BLaER1 treated with 17β-estradiol and CSF1 and Interleukin-3, amounts not matched to agents 10 nM and 100 nM (cell line): ENCODE data around the gene RPS8.
"Not testable (repeated sequence)": the region's sequence is repeated elsewhere in the genome, so short reads cannot be mapped to it uniquely, and the experiment has no call there.

Experiments
- H3K27ac ChIP-seq, 11 experiments: shearing (Covaris generic); formaldehyde crosslinking; 2 replicates each; pipeline ENCODE4 v1.8.1; 2022
- H3K27me3 ChIP-seq, 11 experiments: shearing (Covaris generic); formaldehyde crosslinking; 2 replicates each; pipeline ENCODE4 v1.8.1; 2022
- H3K36me3 ChIP-seq, 11 experiments: shearing (Covaris generic); formaldehyde crosslinking; 2 replicates each; pipeline ENCODE4 v1.8.1; 2022
- H3K4me1 ChIP-seq, 10 experiments: shearing (Covaris generic); formaldehyde crosslinking; 2 replicates each; pipeline ENCODE4 v1.8.1; 2022
- H3K4me2 ChIP-seq, 11 experiments: shearing (Covaris generic); formaldehyde crosslinking; 2 replicates each; pipeline ENCODE4 v1.8.1; 2022
- H3K4me3 ChIP-seq, 10 experiments: shearing (Covaris generic); formaldehyde crosslinking; 2 replicates each; pipeline ENCODE4 v1.8.1; 2022
- H3K9ac ChIP-seq, 11 experiments: shearing (Covaris generic); formaldehyde crosslinking; 2 replicates each; pipeline ENCODE4 v1.8.1; 2022
- H3K9me3 ChIP-seq, 11 experiments: shearing (Covaris generic); formaldehyde crosslinking; replicated peaks in 1 of 11; 2 replicates each; pipeline ENCODE4 v1.8.1; 2022
- H4K20me1 ChIP-seq, 11 experiments: shearing (Covaris generic); formaldehyde crosslinking; 2 replicates each; pipeline ENCODE4 v1.8.1; 2022
- Cebpa-rat ChIP-seq, 11 experiments: shearing (Covaris generic); IDR thresholded peaks; 2 replicates each; pipeline ENCODE4 v1.8.1; 2022

RPS8 gene

DNA sequence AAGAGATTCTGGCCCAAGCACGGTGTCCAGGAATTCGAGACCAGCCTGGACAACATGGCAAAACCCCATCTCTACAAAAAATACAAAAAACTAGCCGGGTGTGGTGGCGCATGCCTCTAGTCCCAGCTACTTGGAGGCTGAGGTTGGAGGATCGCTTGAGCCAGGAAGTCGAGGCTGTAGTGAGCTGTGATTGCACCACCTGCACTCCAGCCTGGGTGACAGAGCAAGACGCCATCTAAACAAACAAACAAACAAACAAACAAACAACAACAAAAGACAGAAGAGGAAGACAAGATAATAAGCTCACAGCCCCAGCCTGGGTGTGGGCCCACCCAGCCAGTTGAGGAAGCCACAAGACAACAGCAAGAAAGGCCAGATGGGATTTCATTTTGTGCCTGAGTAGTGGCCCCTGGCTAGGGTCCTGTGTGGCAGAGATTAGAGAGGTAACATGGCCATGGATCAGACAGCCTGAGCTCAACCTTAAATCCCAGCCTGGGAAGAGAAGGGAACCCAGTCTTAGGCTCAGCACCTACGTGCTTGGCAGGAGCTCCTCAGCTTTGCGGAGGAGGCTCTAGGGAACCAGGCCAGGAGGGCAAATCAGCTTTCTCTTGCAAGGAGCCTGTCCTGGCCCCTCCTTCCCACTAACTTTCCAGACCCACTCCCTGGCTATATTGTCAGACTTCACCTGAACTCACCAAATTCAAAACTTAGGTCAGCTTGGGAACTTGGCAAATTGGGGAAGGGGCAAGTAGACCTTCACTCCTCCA is 17.6 kb downstream of the RPS8 start:
- Histone ChIP-seq H3K4me3 (no peak overlapping the region), H3K9ac (peak overlapping the region in 1 of 11 experiments; percentile 5; a peak in 2 of 22 replicates), H3K27me3 (no peaks in the 10 kb centered on the region), H4K20me1 (no peaks in the 10 kb centered on the region), H3K4me2 (no peak overlapping the region; a peak in 1 of 22 replicates), H3K27ac (no peak overlapping the region; a peak in 1 of 22 replicates), H3K4me1 (peaks cover 0 to 10% (median 3%) of the 10 kb centered on the region in 10 experiments; a peak in 3 of 20 replicates), H3K36me3 (no peaks in the 10 kb centered on the region), H3K9me3 (no peaks in the 10 kb centered on the region)
- no peak for TF ChIP-seq Cebpa-rat (IDR thresholded peaks at IDR 0.05)

DNA sequence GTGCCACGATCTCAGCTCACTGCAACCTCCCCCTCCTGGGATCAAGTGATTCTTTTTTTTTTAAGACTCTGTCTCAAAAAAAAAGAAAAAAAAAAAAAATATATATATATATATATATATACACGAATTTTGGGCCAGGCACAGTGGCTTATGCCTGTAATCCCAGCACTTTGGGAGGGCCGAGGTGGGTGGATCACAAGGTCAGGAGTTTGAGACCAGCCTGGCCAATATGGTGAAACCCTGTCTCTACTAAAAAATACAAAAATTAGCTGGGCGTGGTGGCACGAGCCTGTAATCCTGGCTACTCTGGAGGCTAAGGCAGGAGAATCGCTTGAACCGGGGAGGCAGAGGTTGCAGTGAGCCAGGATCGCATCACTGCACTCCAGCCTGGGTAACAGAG is 22.5 kb downstream of the RPS8 start:
- not testable (repeated sequence) for H3K9me3 ChIP-seq, H3K27ac ChIP-seq, H3K9ac ChIP-seq, H3K4me2 ChIP-seq, H3K27me3 ChIP-seq, H3K4me3 ChIP-seq
- Histone ChIP-seq H3K36me3 (peaks cover 10 to 12% (median 11%) of the 10 kb centered on the region in 11 experiments), H4K20me1 (peaks cover 3 to 25% (median 12%) of the 10 kb centered on the region in 11 experiments; a peak in 15 of 22 replicates), H3K4me1 (peaks cover 25 to 38% (median 34%) of the 10 kb centered on the region in 10 experiments)

DNA sequence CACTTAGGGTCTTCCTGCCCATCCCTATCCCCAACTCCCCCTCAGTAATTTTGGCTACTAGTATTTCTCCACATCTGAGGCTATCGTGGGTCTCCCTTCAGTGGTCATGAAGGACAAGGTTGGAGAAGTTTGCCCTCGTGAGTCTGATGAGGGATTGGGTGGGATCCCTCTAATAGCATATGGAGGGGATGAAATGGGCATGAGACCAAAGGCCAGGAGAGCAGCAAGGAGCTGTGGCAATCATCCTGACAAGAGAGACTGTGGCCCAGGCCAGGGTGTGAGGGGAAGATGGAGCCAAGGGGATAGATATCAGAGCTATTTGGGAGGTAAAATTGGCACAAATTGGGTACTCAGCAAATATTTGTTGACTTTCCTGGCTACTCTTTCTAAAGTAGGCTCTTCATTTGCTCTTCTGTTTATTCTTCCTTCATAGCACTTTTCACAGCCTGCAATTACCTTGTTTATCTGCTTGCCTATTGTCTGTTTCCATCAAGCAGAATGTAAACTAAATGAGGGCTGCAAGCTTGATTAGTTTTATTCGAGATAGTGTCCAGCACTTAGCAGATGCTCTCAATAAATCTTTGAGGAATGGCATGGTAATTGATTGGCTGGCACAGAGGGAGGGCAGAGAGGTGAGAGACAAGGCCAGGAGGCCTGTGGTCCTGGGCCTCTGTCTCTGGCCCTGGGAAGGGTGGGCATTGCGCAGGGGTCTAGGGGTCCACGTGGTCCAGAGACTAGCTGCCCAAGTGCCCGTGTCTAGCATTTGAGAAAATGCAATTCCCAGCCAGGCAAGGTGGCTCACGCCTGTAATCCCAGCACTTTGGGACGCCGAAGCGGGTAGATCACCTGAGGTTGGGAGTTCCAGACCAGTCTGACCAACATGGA is 23.4 kb downstream of the RPS8 start:
- H3K27me3 ChIP-seq: no peaks in the 10 kb centered on the region
- H3K4me3 ChIP-seq: peak overlapping the region in 2 of 10 experiments; percentile 90 to 97; a peak in 3 of 20 replicates
- H4K20me1 ChIP-seq: peaks cover 3 to 33% (median 18%) of the 10 kb centered on the region in 11 experiments; a peak in 15 of 22 replicates
- H3K4me2 ChIP-seq: peak overlapping the region; percentile 38 to 99 (median 90)
- H3K9ac ChIP-seq: peak overlapping the region; percentile 57 to 97 (median 95); a peak in 19 of 22 replicates
- peaks cover 18 to 21% (median 20%) of the 10 kb centered on the region in 11 experiments for H3K36me3 ChIP-seq
- peaks cover 33 to 45% (median 37%) of the 10 kb centered on the region in 10 experiments for H3K4me1 ChIP-seq
- TF ChIP-seq Cebpa-rat (IDR thresholded peaks at IDR 0.05): no peak
- H3K9me3 ChIP-seq: no peaks in the 10 kb centered on the region
- peak overlapping the region in 9 of 11 experiments; percentile 90 to 96 (median 94); a peak in 16 of 22 replicates for H3K27ac ChIP-seq

DNA sequence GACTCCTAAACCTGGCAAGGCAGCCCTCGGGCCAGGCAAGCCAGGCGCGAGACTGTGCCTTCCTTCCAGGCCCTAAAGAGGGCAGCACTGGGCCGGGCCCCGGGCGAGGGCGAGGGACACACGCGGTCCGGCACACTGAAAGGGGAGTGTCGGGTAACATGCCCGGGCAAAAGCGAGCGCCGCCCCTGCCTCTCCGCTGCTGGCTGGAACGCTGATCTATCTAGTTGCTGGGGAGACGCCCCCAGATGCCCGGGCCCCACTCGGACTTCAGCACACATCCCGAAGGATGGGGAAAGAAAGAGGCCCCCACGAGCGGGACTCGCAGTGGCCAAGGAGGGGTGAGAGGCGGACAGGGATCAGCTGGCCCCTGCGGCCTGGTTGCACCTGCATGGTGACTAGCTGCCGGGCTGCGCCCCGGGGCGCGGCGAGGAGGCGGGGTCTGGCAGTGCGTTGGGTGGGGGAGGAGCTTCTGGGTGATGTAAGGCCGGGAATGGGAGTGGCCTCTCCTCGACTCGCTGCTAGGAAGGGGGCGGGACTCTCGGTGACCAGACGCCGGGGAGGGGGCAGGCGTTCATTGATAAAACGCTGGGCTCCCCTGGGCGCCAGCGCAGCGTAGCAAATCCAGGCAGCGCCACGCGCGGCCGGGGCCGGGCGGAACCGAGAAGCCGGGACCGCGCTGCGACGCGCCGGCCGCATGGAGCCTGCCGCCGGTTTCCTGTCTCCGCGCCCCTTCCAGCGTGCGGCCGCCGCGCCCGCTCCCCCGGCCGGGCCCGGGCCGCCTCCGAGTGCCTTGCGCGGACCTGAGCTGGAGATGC is 24.6 kb downstream of the RPS8 start, which contains the start of gene PLK3:
PLK3 (plus strand) TSS at position 608 of the 815 bp plus-strand sequence; CDS start at position 695, 87 bp downstream.
- H3K27me3 ChIP-seq: no peaks in the 10 kb centered on the region
- no peak for TF ChIP-seq Cebpa-rat (IDR thresholded peaks at IDR 0.05)
- peak within 1 kb of the TSS; percentile 63 to 96 (median 93) for H3K27ac ChIP-seq

DNA sequence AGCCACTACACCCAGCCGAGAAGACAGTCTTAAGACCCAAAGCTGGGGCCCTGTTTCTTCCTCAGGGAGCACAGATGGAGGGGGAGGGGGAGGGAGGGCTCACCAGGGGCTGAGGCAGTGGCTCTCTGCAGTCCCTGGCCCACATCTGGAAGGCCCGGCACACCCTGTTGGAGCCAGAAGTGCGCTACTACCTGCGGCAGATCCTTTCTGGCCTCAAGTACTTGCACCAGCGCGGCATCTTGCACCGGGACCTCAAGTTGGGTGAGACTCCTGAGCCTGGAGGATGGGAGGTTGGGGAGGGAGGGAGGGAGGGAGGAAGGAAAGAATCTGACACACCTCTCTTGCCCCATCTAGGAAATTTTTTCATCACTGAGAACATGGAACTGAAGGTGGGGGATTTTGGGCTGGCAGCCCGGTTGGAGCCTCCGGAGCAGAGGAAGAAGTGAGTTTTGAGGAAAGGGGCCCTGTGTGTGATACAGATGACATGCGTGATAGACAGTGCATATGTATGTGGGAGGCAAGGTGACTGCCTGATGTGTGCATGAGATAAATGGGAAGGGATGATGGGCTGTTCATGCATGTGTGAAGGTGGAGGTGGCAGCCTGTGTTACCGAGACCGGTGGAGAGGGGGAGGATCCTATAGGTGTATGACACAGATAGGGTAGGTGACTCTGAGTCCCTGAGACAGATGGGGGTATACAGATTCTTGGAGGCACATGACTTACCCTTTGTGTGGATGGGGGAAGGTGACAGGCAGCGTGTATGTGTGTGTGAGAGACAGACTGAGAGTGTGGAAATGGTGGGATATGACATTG is 26.4 kb downstream of the RPS8 start:
- peak overlapping the region; percentile 91 to 97 (median 95) for H3K9ac ChIP-seq
- no peak for TF ChIP-seq Cebpa-rat (IDR thresholded peaks at IDR 0.05)
- peaks cover 46 to 50% (median 49%) of the 10 kb centered on the region in 11 experiments for H3K36me3 ChIP-seq
- H3K4me3 ChIP-seq: peak overlapping the region; percentile 90 to 98 (median 96)
- peak overlapping the region in 8 of 11 experiments; percentile 3 to 89 (median 46); a peak in 6 of 22 replicates for H3K27ac ChIP-seq
- H3K27me3 ChIP-seq: no peaks in the 10 kb centered on the region
- peaks cover 52 to 72% (median 63%) of the 10 kb centered on the region in 10 experiments for H3K4me1 ChIP-seq
- H3K9me3 ChIP-seq: no peaks in the 10 kb centered on the region
- H4K20me1 ChIP-seq: peaks cover 3 to 42% (median 21%) of the 10 kb centered on the region in 11 experiments; a peak in 15 of 22 replicates
- H3K4me2 ChIP-seq: peak overlapping the region; percentile 86 to 99 (median 91)

More for the DNA sequence above, 24.6 kb downstream of the RPS8 start, which contains the start of gene PLK3:
- Histone ChIP-seq H3K36me3 (peaks cover 29 to 33% (median 32%) of the 10 kb centered on the region in 11 experiments), H3K4me3 (peak within 1 kb of the TSS; percentile 90 to 98 (median 96)), H4K20me1 (peaks cover 3 to 42% (median 21%) of the 10 kb centered on the region in 11 experiments; a peak in 15 of 22 replicates), H3K4me2 (peak within 1 kb of the TSS; percentile 86 to 99 (median 91)), H3K9me3 (no peaks in the 10 kb centered on the region), H3K4me1 (peaks cover 38 to 55% (median 46%) of the 10 kb centered on the region in 10 experiments), H3K9ac (peak within 1 kb of the TSS; percentile 91 to 97 (median 95))

DNA sequence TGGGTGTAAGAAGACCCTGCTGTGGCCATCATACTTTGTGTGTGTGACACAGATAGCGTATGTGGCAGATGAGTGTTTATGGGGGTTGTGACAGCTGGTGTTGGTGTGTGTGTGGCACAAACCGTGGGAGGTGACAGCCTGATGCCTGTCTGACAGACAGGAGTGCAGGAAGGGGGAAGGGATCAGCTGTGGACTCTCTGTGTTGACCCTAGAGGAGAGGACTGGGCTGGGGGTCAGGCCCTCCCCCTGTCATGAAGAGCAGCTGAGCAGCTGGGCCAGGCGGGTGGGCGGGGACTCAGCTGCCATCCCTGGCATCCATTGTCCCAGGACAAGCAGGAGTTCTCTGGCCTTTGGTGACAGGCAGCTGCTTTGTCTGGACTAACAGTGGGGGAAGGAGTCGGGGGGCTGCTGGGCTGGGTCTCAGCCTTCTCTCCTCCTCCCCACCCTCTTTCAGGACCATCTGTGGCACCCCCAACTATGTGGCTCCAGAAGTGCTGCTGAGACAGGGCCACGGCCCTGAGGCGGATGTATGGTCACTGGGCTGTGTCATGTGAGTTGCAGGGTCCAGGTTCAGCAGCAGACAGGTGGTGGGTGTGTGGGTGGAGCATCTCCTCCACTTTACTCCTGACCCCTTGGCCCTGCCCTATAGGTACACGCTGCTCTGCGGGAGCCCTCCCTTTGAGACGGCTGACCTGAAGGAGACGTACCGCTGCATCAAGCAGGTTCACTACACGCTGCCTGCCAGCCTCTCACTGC is 27.1 kb downstream of the RPS8 start:
- Histone ChIP-seq H3K9me3 (no peaks in the 10 kb centered on the region), H3K27me3 (no peaks in the 10 kb centered on the region), H3K36me3 (peaks cover 49 to 54% (median 51%) of the 10 kb centered on the region in 11 experiments), H3K4me3 (peak overlapping the region; percentile 35 to 98 (median 96); a peak in 18 of 20 replicates), H3K4me1 (peaks cover 60 to 80% (median 71%) of the 10 kb centered on the region in 10 experiments), H4K20me1 (peaks cover 3 to 42% (median 21%) of the 10 kb centered on the region in 11 experiments; a peak in 15 of 22 replicates), H3K9ac (peak overlapping the region; percentile 54 to 97 (median 94)), H3K4me2 (peak overlapping the region; percentile 86 to 99 (median 91)), H3K27ac (peak overlapping the region in 9 of 11 experiments; percentile 3 to 63 (median 52); a peak in 12 of 22 replicates)
- TF ChIP-seq Cebpa-rat (IDR thresholded peaks at IDR 0.05): no peak

DNA sequence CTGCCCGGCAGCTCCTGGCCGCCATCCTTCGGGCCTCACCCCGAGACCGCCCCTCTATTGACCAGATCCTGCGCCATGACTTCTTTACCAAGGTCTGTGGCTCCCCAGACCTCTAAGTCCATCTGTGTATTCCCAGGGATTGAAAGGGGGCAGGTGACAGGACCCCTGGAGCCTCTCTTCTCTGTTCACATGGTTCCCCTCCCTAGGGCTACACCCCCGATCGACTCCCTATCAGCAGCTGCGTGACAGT is 27.6 kb downstream of the RPS8 start:
- H3K4me1 ChIP-seq: peaks cover 65 to 84% (median 74%) of the 10 kb centered on the region in 10 experiments
- peak overlapping the region in 5 of 10 experiments; percentile 90 to 97 (median 95); a peak in 8 of 20 replicates for H3K4me3 ChIP-seq
- no peaks in the 10 kb centered on the region for H3K27me3 ChIP-seq
- peak overlapping the region; percentile 18 to 97 (median 93); a peak in 20 of 22 replicates for H3K9ac ChIP-seq
- peaks cover 49 to 54% (median 51%) of the 10 kb centered on the region in 11 experiments for H3K36me3 ChIP-seq
- peaks cover 3 to 42% (median 21%) of the 10 kb centered on the region in 11 experiments; a peak in 15 of 22 replicates for H4K20me1 ChIP-seq
- no peak for TF ChIP-seq Cebpa-rat (IDR thresholded peaks at IDR 0.05)
- peak overlapping the region in 8 of 11 experiments; percentile 15 to 63 (median 52); a peak in 10 of 22 replicates for H3K27ac ChIP-seq
- no peaks in the 10 kb centered on the region for H3K9me3 ChIP-seq
- peak overlapping the region in 10 of 11 experiments; percentile 87 to 99 (median 92); a peak in 20 of 22 replicates for H3K4me2 ChIP-seq
